IMR-90 (cell line): Measurements from ENCODE around the gene STAU1. TPM values are rescaled to one million over a fixed set of nuclear protein-coding genes. Genes with fewer than 3 reads are reported as not detected.

Experiments
- ATAC-seq: fragments of 200-7000 bp; cut with Tn5 transposase; 2 replicates; pipeline ENCODE4 v1.9.1; 2020; ENCODE audit warnings: low read depth, mild to moderate bottlenecking, moderate library complexity
- BruUV-seq: library from RNA; stranded (reverse); fragments of 400-500 nt; replicated peaks from 2 replicates; lab custom pipeline; 2021; lab: Mats Ljungman, UMichigan
- CTCF ChIA-PET: fragments of 300-600 bp; formaldehyde crosslinking; extraction: SDS; loops from one replicate; lab custom pipeline; 2021; ENCODE audit warnings: antibody characterized with exemption; lab: Yijun Ruan, JAX
- POLR2A ChIA-PET: fragments of 300-600 bp; sonication (Branson Sonifier 250); formaldehyde crosslinking; loops from one replicate; lab custom pipeline; 2022; ENCODE audit warnings: antibody characterized with exemption; ENCODE audit not compliant: unreplicated experiment; lab: Charles Lee
- DNase-seq: peaks from one replicate; pipeline ENCODE4 v3.0.0; 2013
- H2AFZ ChIP-seq: replicated peaks from 2 replicates; pipeline ENCODE3; 2013; ENCODE audit warnings: low read length, mild to moderate bottlenecking; ENCODE audit not compliant: poor library complexity
- H2AK5ac ChIP-seq: 2 replicates; pipeline ENCODE4 v1.6.1; 2013; ENCODE audit warnings: low read depth, low read length, inconsistent platforms
- H2AK9ac ChIP-seq: replicated peaks from 2 replicates; pipeline ENCODE3; 2013; ENCODE audit warnings: mild to moderate bottlenecking, low read depth, low read length, moderate library complexity; ENCODE audit not compliant: poor library complexity
- H2BK120ac ChIP-seq: 2 replicates; pipeline ENCODE4 v1.6.1; 2013; ENCODE audit warnings: low read depth, low read length, inconsistent platforms
- H2BK15ac ChIP-seq: 3 replicates; pipeline ENCODE4 v1.6.1; 2013; ENCODE audit warnings: low read depth, low read length, inconsistent platforms
- H2BK20ac ChIP-seq: 2 replicates; pipeline ENCODE4 v1.6.1; 2013; ENCODE audit warnings: low read depth, mild to moderate bottlenecking, inconsistent platforms, low read length, moderate library complexity
- H2BK5ac ChIP-seq: 2 replicates; pipeline ENCODE4 v1.6.1; 2013; ENCODE audit warnings: mild to moderate bottlenecking, low read depth, low read length, inconsistent platforms; ENCODE audit not compliant: poor library complexity, severe bottlenecking
- H3K14ac ChIP-seq: replicated peaks from 2 replicates; pipeline ENCODE4 v1.6.1; 2013; ENCODE audit warnings: low read depth, low read length, inconsistent platforms
- H3K18ac ChIP-seq: 2 replicates; pipeline ENCODE4 v1.6.1; 2013; ENCODE audit warnings: low read depth, low read length, control low read depth
- H3K23ac ChIP-seq: 2 replicates; pipeline ENCODE4 v1.6.1; 2013; ENCODE audit warnings: low read depth, low read length, inconsistent platforms
- H3K27ac ChIP-seq: 2 replicates; pipeline ENCODE4 v1.5.1; 2013; ENCODE audit warnings: mild to moderate bottlenecking, control low read depth, low read length; ENCODE audit not compliant: insufficient read depth
- H3K27me3 ChIP-seq: 2 replicates; pipeline ENCODE4 v1.6.1; 2013; ENCODE audit warnings: low read length; ENCODE audit not compliant: control insufficient read depth, insufficient read depth
- H3K36me3 ChIP-seq: 2 replicates; pipeline ENCODE4 v1.6.1; 2013; ENCODE audit warnings: low read length, mixed read lengths; ENCODE audit not compliant: control insufficient read depth, insufficient read depth
- H3K4ac ChIP-seq: 2 replicates; pipeline ENCODE4 v1.6.1; 2013; ENCODE audit warnings: low read depth, low read length, inconsistent platforms
- H3K4me1 ChIP-seq: 2 replicates; pipeline ENCODE4 v1.6.1; 2013; ENCODE audit warnings: low read length, mixed read lengths; ENCODE audit not compliant: control insufficient read depth, insufficient read depth
- H3K4me2 ChIP-seq: 2 replicates; pipeline ENCODE4 v1.6.1; 2013; ENCODE audit warnings: low read depth, mild to moderate bottlenecking, control low read depth, low read length, moderate library complexity
- H3K4me3 ChIP-seq: 2 replicates; pipeline ENCODE4 v1.5.1; 2013; ENCODE audit warnings: low read depth, mild to moderate bottlenecking, control low read depth, low read length, moderate library complexity; ENCODE audit not compliant: insufficient read depth
- H3K56ac ChIP-seq: 2 replicates; pipeline ENCODE4 v1.6.1; 2013; ENCODE audit warnings: low read length, inconsistent platforms; ENCODE audit not compliant: insufficient read depth; ENCODE audit errors: extremely low read depth
- H3K79me1 ChIP-seq, 2 experiments: 2 replicates each; pipeline ENCODE4 v1.6.1; 2013; ENCODE audit warnings: low read length in 2 of 2, inconsistent platforms in 1 of 2, low read depth in 1 of 2
- H3K9ac ChIP-seq: 2 replicates; pipeline ENCODE4 v1.6.1; 2013; ENCODE audit warnings: low read depth, low read length, control low read depth
- H3K9me1 ChIP-seq: 2 replicates; pipeline ENCODE4 v1.6.1; 2013; ENCODE audit warnings: low read length, inconsistent platforms; ENCODE audit not compliant: insufficient read depth
- H3K9me3 ChIP-seq: 2 replicates; pipeline ENCODE4 v1.6.1; 2013; ENCODE audit warnings: low read length; ENCODE audit not compliant: control insufficient read depth, insufficient read depth
- H4K20me1 ChIP-seq: 2 replicates; pipeline ENCODE4 v1.6.1; 2013; ENCODE audit warnings: low read length, inconsistent platforms; ENCODE audit not compliant: insufficient read depth
- H4K5ac ChIP-seq: 2 replicates; pipeline ENCODE4 v1.6.1; 2013; ENCODE audit warnings: mild to moderate bottlenecking, low read depth, low read length, control low read depth
- H4K8ac ChIP-seq, 2 experiments: 2 replicates each; pipeline ENCODE4 v1.6.1; 2013; ENCODE audit warnings: low read depth in 2 of 2, low read length in 2 of 2, control low read depth in 1 of 2, inconsistent platforms in 1 of 2
- H4K91ac ChIP-seq: 2 replicates; pipeline ENCODE4 v1.6.1; 2013; ENCODE audit warnings: low read depth, low read length, inconsistent platforms; ENCODE audit not compliant: insufficient read depth
- BHLHE40 ChIP-seq: fragments of 150-350 bp; IDR thresholded peaks from 2 replicates; pipeline ENCODE4 v1.6.1; 2016; ENCODE audit warnings: mild to moderate bottlenecking, low read depth, low read length
- CTCF ChIP-seq: conservative IDR thresholded peaks from 2 replicates; pipeline ENCODE4 v1.5.1; 2012; ENCODE audit warnings: mild to moderate bottlenecking, low read depth, low read length, improper control_type of control experiment
- FOS ChIP-seq: fragments of 150-350 bp; IDR thresholded peaks from 2 replicates; pipeline ENCODE4 v1.6.1; 2016; ENCODE audit warnings: low read depth, low read length
- MAFK ChIP-seq: IDR thresholded peaks from 2 replicates; pipeline ENCODE4 v1.6.1; 2012; ENCODE audit warnings: low read depth, low read length, improper control_type of control experiment
- MAZ ChIP-seq: IDR thresholded peaks from 2 replicates; pipeline ENCODE4 v1.6.1; 2012; ENCODE audit warnings: low read depth, mild to moderate bottlenecking, low read length, improper control_type of control experiment, moderate library complexity, borderline replicate concordance
- RCOR1 ChIP-seq: IDR thresholded peaks from 2 replicates; pipeline ENCODE4 v1.6.1; 2012; ENCODE audit warnings: mild to moderate bottlenecking, low read length, improper control_type of control experiment; ENCODE audit not compliant: insufficient replicate concordance
- RFX5 ChIP-seq: IDR thresholded peaks from 2 replicates; pipeline ENCODE4 v1.8.0; 2012; ENCODE audit warnings: low read depth, mild to moderate bottlenecking, low read length, moderate library complexity
- SMC3 ChIP-seq: fragments of 150-350 bp; IDR thresholded peaks from 2 replicates; pipeline ENCODE4 v1.6.1; 2016; ENCODE audit warnings: low read depth, mild to moderate bottlenecking, antibody characterized with exemption, low read length, moderate library complexity
- WGBS, 2 experiments: methylation state at CpG; one replicate each; pipeline versions ENCODE4 v1.1.5 to v1.1.7; 2013; ENCODE audit warnings: missing lambda C conversion rate in 2 of 2; ENCODE audit not compliant: insufficient read length in 1 of 2; ENCODE audit errors: extremely low coverage in 2 of 2; 5-methylcytosine and 5-hydroxymethylcytosine counted together
- dilution Hi-C: fragments of 300-500 bp; cut with HindIII; formaldehyde crosslinking; loops from one replicate; pipeline ENCODE4 v1.14.3; 2018; ENCODE audit warnings: low sequenced_read_pairs; ENCODE audit not compliant: unreplicated experiment
- in situ Hi-C: fragments of 300-500 bp; cut with MboI; formaldehyde crosslinking; loops from 3 replicates; pipeline ENCODE4 v1.14.3; 2019; ENCODE audit warnings: low sequenced_read_pairs, inconsistent platforms, mixed read lengths
- intact Hi-C: fragments of 100-400 bp; cut with micrococcal nuclease; formaldehyde crosslinking; loops from 2 replicates; pipeline ENCODE4 v1.10.0; 2022
- polyA plus RNA-seq, 3 experiments: library from polyadenylated mRNA; depleted of rRNA; stranded (reverse); fragments of >200 nt; gene quantifications; 2 replicates each; pipeline ENCODE4 v1.2.3, GENCODE V29; 2012; ENCODE audit warnings: low replicate concordance in 1 of 3
- total RNA-seq: library from RNA; depleted of rRNA; stranded (reverse); fragments of >200 nt; gene quantifications from 2 replicates; pipeline ENCODE4 v1.2.3, GENCODE V29; 2012
- TF ChIP-seq, protein P1 (sequence below): fragments of 150-350 bp; IDR thresholded peaks from 2 replicates; pipeline ENCODE4 v1.6.1; 2017; ENCODE audit warnings: mild to moderate bottlenecking, antibody characterized with exemption, low read length, low read depth

The STAU1 gene
- total and polyA plus RNA-seq, 2 of the 4 experiments (the other 2 are of a cell fraction) = 35.3 to 50.3 TPM

DNA sequence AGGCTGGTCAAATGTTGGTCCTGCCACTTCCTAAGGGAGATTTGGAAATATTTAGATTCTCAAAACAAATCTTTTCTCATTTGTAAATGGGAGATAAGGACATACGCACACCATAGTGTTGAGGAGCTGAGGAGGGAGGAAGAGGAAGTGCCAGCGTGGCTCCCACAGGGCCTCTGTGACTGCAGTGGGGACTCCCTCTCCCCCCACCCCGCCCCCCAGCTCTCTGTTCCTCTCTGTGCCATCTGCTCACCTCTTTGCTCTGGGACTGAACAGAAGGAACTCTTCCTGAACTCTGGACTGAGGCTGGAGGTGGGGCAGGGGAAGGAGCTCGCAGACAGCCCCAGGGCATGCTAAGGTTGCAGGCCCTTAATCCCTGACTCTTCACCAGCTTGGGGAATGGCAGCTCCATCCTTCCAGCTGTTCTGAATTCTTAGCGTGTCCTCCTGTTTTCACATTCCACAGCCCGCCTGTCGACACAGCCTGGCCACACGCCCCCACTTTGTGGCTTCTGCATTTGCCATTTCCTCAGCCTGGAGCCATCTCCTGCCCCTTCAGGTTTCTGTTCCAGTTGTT is 42.5 kb upstream of the STAU1 start:
- peak; percentile 16 for DNase-seq
- Histone ChIP-seq H3K4me1 (peaks cover 3% of the 10 kb centered on the region; the same call in 1 of the 2 replicates), H2AK5ac (no peak overlapping the region), H3K9ac (no peak overlapping the region), H2BK15ac (no peak overlapping the region), H2BK20ac (no peak overlapping the region), H3K4me3 (no peak overlapping the region), H3K9me1 (no peaks in the 10 kb centered on the region), H3K4ac (no peak overlapping the region), H3K56ac (no peak overlapping the region), H4K8ac (no peak overlapping the region), H3K79me1 (no peaks in the 10 kb centered on the region; a peak in 1 of 4 replicates), H2AK9ac (no peak overlapping the region), H4K91ac (no peak overlapping the region), H3K36me3 (peaks cover 62% of the 10 kb centered on the region), H4K5ac (no peak overlapping the region), H3K18ac (no peak overlapping the region), H3K23ac (no peak overlapping the region), H2AFZ (no peak overlapping the region), H2BK5ac (no peak overlapping the region), H2BK120ac (no peak overlapping the region), H4K20me1 (no peaks in the 10 kb centered on the region), H3K4me2 (no peak overlapping the region), H3K9me3 (no peaks in the 10 kb centered on the region), H3K27ac (no peak overlapping the region), H3K27me3 (no peaks in the 10 kb centered on the region), H3K14ac (no peak overlapping the region)
- intact Hi-C loops = no loop called here
- dilution Hi-C loops = no loop called here
- ATAC-seq = peak; percentile 75
- ChIA-PET CTCF (no interaction called here), POLR2A (interaction anchor here (0.6 kb wide), 1 partner anchor 7 kb away, joined by 3 read pairs; no protein-coding TSS in a partner anchor)
- TF ChIP-seq FOS (no peak), SMC3 (no peak), MAZ (no peak), RFX5 (no peak), MAFK (no peak), CTCF (no peak), BHLHE40 (no peak), RCOR1 (no peak)
- TF ChIP-seq, protein P1, sequence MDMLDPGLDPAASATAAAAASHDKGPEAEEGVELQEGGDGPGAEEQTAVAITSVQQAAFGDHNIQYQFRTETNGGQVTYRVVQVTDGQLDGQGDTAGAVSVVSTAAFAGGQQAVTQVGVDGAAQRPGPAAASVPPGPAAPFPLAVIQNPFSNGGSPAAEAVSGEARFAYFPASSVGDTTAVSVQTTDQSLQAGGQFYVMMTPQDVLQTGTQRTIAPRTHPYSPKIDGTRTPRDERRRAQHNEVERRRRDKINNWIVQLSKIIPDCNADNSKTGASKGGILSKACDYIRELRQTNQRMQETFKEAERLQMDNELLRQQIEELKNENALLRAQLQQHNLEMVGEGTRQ = no peak
- in situ Hi-C loops = no loop called here
- no TSS peak for BruUV-seq
- no CpG with 5 or more reads among the region's 8 CpGs for WGBS, 2 experiments
